SKM-1 (cell line): ENCODE measurements around the gene PON2.

ENCODE experiments used
- DNase-seq: peaks from one replicate; lab custom pipeline; 2025; ENCODE audit not compliant: unreplicated experiment; lab: John Stamatoyannopoulos, UW

Gene PON2

GRCh38 chr7:95444796-95445195 is 10.0 kb upstream of the PON2 start:
- DNase-seq, result no peak

- DNase-seq, result no peak
These were observed 6.4 kb upstream of the PON2 start for GRCh38 chr7:95441042-95441823.

- no peak for DNase-seq
These were observed 5.7 kb upstream of the PON2 start for GRCh38 chr7:95440394-95441038.

GRCh38 chr7:95436407-95436806 is 1.6 kb upstream of the PON2 start:
- no peak for DNase-seq

GRCh38 chr7:95435422-95435780 is 573 bp upstream of the PON2 start:
- DNase-seq, result no peak

GRCh38 chr7:95433952-95434556 is 774 bp downstream of the PON2 start:
- peak; percentile 37 for DNase-seq

GRCh38 chr7:95433129-95433528 is 1.7 kb downstream of the PON2 start:
- no peak for DNase-seq

GRCh38 chr7:95432606-95433005 is 2.2 kb downstream of the PON2 start:
- no peak for DNase-seq

GRCh38 chr7:95430864-95431263 is 4.0 kb downstream of the PON2 start:
- no peak for DNase-seq

GRCh38 chr7:95429241-95429990 is 5.4 kb downstream of the PON2 start:
- no peak for DNase-seq

- DNase-seq, result no peak
These were observed 6.8 kb downstream of the PON2 start for GRCh38 chr7:95427914-95428516.

GRCh38 chr7:95427166-95427565 is 7.7 kb downstream of the PON2 start:
- no peak for DNase-seq

- DNase-seq, result no peak
These were observed 9.1 kb downstream of the PON2 start for GRCh38 chr7:95425694-95426093.

- DNase-seq, result no peak
These were observed 10.1 kb downstream of the PON2 start for GRCh38 chr7:95424716-95425115.

- DNase-seq, result no peak
These were observed 12.9 kb downstream of the PON2 start for GRCh38 chr7:95421847-95422444.

GRCh38 chr7:95421000-95421846 is 13.6 kb downstream of the PON2 start:
- no peak for DNase-seq

- DNase-seq, result no peak
These were observed 22.8 kb downstream of the PON2 start for GRCh38 chr7:95412075-95412474.

- DNase-seq, result no peak
These were observed 23.2 kb downstream of the PON2 start for GRCh38 chr7:95411666-95412065.

- no peak for DNase-seq
These were observed 23.8 kb downstream of the PON2 start for GRCh38 chr7:95411036-95411435.

- DNase-seq, result no peak
These were observed 27.1 kb downstream of the PON2 start for GRCh38 chr7:95407751-95408150.
